ENCODE data around the gene SOX13.

Gene SOX13

GRCh38 chr1:204065986-204066300, 7.0 kb upstream of the SOX13 start:
- Histone ChIP-seq H3K9me3 (ENCODE audit: control insufficient read depth, low read depth, low read length) (no peaks in the 10 kb centered on the region), H3K36me3 (ENCODE audit: control insufficient read depth, low read depth, low read length) (no peaks in the 10 kb centered on the region), H3K27me3 (ENCODE audit: control insufficient read depth, insufficient read depth, low read length) (no peaks in the 10 kb centered on the region), H3K9ac (ENCODE audit: low read length) (peak overlapping the region; percentile 40), H3K4me1 (ENCODE audit: control insufficient read depth, low read depth, low read length) (peaks cover 23% of the 10 kb centered on the region), H3K4me3 (ENCODE audit: low read length) (no peak overlapping the region), H3K27ac (ENCODE audit: low read length) (peak overlapping the region; percentile 54)

GRCh38 chr1:204067935-204068334, 5.0 kb upstream of the SOX13 start:
- Histone ChIP-seq H3K4me3 (ENCODE audit: low read length) (no peak overlapping the region), H3K27me3 (ENCODE audit: control insufficient read depth, insufficient read depth, low read length) (peaks cover 4% of the 10 kb centered on the region), H3K4me1 (ENCODE audit: control insufficient read depth, low read depth, low read length) (peaks cover 23% of the 10 kb centered on the region), H3K36me3 (ENCODE audit: control insufficient read depth, low read depth, low read length) (no peaks in the 10 kb centered on the region), H3K9ac (ENCODE audit: low read length) (no peak overlapping the region), H3K27ac (ENCODE audit: low read length) (no peak overlapping the region), H3K9me3 (ENCODE audit: control insufficient read depth, low read depth, low read length) (no peaks in the 10 kb centered on the region)

GRCh38 chr1:204069887-204070286, 3.0 kb upstream of the SOX13 start:
- Histone ChIP-seq H3K9me3 (ENCODE audit: control insufficient read depth, low read depth, low read length) (no peaks in the 10 kb centered on the region), H3K27me3 (ENCODE audit: control insufficient read depth, insufficient read depth, low read length) (peaks cover 4% of the 10 kb centered on the region), H3K4me1 (ENCODE audit: control insufficient read depth, low read depth, low read length) (peaks cover 14% of the 10 kb centered on the region), H3K4me3 (ENCODE audit: low read length) (no peak overlapping the region), H3K9ac (ENCODE audit: low read length) (no peak overlapping the region), H3K36me3 (ENCODE audit: control insufficient read depth, low read depth, low read length) (no peaks in the 10 kb centered on the region), H3K27ac (ENCODE audit: low read length) (no peak overlapping the region)

GRCh38 chr1:204070895-204071294, 2.0 kb upstream of the SOX13 start:
- Histone ChIP-seq H3K9me3 (ENCODE audit: control insufficient read depth, low read depth, low read length) (no peaks in the 10 kb centered on the region), H3K27me3 (ENCODE audit: control insufficient read depth, insufficient read depth, low read length) (peaks cover 4% of the 10 kb centered on the region), H3K9ac (ENCODE audit: low read length) (no peak overlapping the region), H3K4me1 (ENCODE audit: control insufficient read depth, low read depth, low read length) (peaks cover 11% of the 10 kb centered on the region), H3K4me3 (ENCODE audit: low read length) (no peak overlapping the region), H3K36me3 (ENCODE audit: control insufficient read depth, low read depth, low read length) (no peaks in the 10 kb centered on the region), H3K27ac (ENCODE audit: low read length) (no peak overlapping the region)

- no peaks in the 10 kb centered on the region for H3K9me3 ChIP-seq (ENCODE audit: control insufficient read depth, low read depth, low read length)
- H3K4me3 ChIP-seq (ENCODE audit: low read length) = peak overlapping the region; percentile 83
- no peaks in the 10 kb centered on the region for H3K36me3 ChIP-seq (ENCODE audit: control insufficient read depth, low read depth, low read length)
- peaks cover 4% of the 10 kb centered on the region for H3K27me3 ChIP-seq (ENCODE audit: control insufficient read depth, insufficient read depth, low read length)
- peaks cover 33% of the 10 kb centered on the region for H3K4me1 ChIP-seq (ENCODE audit: control insufficient read depth, low read depth, low read length)
- H3K9ac ChIP-seq (ENCODE audit: low read length) = peak overlapping the region; percentile 64
- no peak overlapping the region for H3K27ac ChIP-seq (ENCODE audit: low read length)
Observed at GRCh38 chr1:204073837-204074273, 940 bp downstream of the SOX13 start.

- peaks cover 4% of the 10 kb centered on the region for H3K27me3 ChIP-seq (ENCODE audit: control insufficient read depth, insufficient read depth, low read length)
- no peaks in the 10 kb centered on the region for H3K36me3 ChIP-seq (ENCODE audit: control insufficient read depth, low read depth, low read length)
- no peaks in the 10 kb centered on the region for H3K9me3 ChIP-seq (ENCODE audit: control insufficient read depth, low read depth, low read length)
- H3K9ac ChIP-seq (ENCODE audit: low read length) = peak overlapping the region; percentile 64
- H3K4me3 ChIP-seq (ENCODE audit: low read length) = peak overlapping the region; percentile 83
- peaks cover 35% of the 10 kb centered on the region for H3K4me1 ChIP-seq (ENCODE audit: control insufficient read depth, low read depth, low read length)
- no peak overlapping the region for H3K27ac ChIP-seq (ENCODE audit: low read length)
Observed at GRCh38 chr1:204074274-204075138, 1.6 kb downstream of the SOX13 start.

- Histone ChIP-seq H3K9ac (ENCODE audit: low read length) (peak overlapping the region; percentile 64), H3K9me3 (ENCODE audit: control insufficient read depth, low read depth, low read length) (no peaks in the 10 kb centered on the region), H3K27ac (ENCODE audit: low read length) (no peak overlapping the region), H3K4me3 (ENCODE audit: low read length) (peak overlapping the region; percentile 83), H3K4me1 (ENCODE audit: control insufficient read depth, low read depth, low read length) (peaks cover 41% of the 10 kb centered on the region), H3K27me3 (ENCODE audit: control insufficient read depth, insufficient read depth, low read length) (peaks cover 4% of the 10 kb centered on the region), H3K36me3 (ENCODE audit: control insufficient read depth, low read depth, low read length) (no peaks in the 10 kb centered on the region)
Observed at GRCh38 chr1:204075139-204075521, 2.2 kb downstream of the SOX13 start.

- no peaks in the 10 kb centered on the region for H3K36me3 ChIP-seq (ENCODE audit: control insufficient read depth, low read depth, low read length)
- H3K27me3 ChIP-seq (ENCODE audit: control insufficient read depth, insufficient read depth, low read length) = peaks cover 3% of the 10 kb centered on the region
- H3K9me3 ChIP-seq (ENCODE audit: control insufficient read depth, low read depth, low read length) = no peaks in the 10 kb centered on the region
- no peak overlapping the region for H3K27ac ChIP-seq (ENCODE audit: low read length)
- peaks cover 47% of the 10 kb centered on the region for H3K4me1 ChIP-seq (ENCODE audit: control insufficient read depth, low read depth, low read length)
- H3K4me3 ChIP-seq (ENCODE audit: low read length) = peak overlapping the region; percentile 83
- no peak overlapping the region for H3K9ac ChIP-seq (ENCODE audit: low read length)
Observed at GRCh38 chr1:204075890-204076846, 3.3 kb downstream of the SOX13 start.

- Histone ChIP-seq H3K27me3 (ENCODE audit: control insufficient read depth, insufficient read depth, low read length) (no peaks in the 10 kb centered on the region), H3K9me3 (ENCODE audit: control insufficient read depth, low read depth, low read length) (no peaks in the 10 kb centered on the region), H3K4me3 (ENCODE audit: low read length) (no peak overlapping the region), H3K4me1 (ENCODE audit: control insufficient read depth, low read depth, low read length) (peaks cover 54% of the 10 kb centered on the region), H3K9ac (ENCODE audit: low read length) (no peak overlapping the region), H3K36me3 (ENCODE audit: control insufficient read depth, low read depth, low read length) (no peaks in the 10 kb centered on the region), H3K27ac (ENCODE audit: low read length) (no peak overlapping the region)
Observed at GRCh38 chr1:204076891-204077290, 4.0 kb downstream of the SOX13 start.

GRCh38 chr1:204077979-204078696, 5.2 kb downstream of the SOX13 start:
- Histone ChIP-seq H3K9me3 (ENCODE audit: control insufficient read depth, low read depth, low read length) (no peaks in the 10 kb centered on the region), H3K27me3 (ENCODE audit: control insufficient read depth, insufficient read depth, low read length) (no peaks in the 10 kb centered on the region), H3K4me1 (ENCODE audit: control insufficient read depth, low read depth, low read length) (peaks cover 66% of the 10 kb centered on the region), H3K4me3 (ENCODE audit: low read length) (peak overlapping the region; percentile 37), H3K27ac (ENCODE audit: low read length) (peak overlapping the region; percentile 68), H3K9ac (ENCODE audit: low read length) (peak overlapping the region; percentile 45), H3K36me3 (ENCODE audit: control insufficient read depth, low read depth, low read length) (no peaks in the 10 kb centered on the region)

GRCh38 chr1:204079608-204079999, 6.7 kb downstream of the SOX13 start:
- Histone ChIP-seq H3K4me3 (ENCODE audit: low read length) (peak overlapping the region; percentile 42), H3K9ac (ENCODE audit: low read length) (peak overlapping the region; percentile 27), H3K4me1 (ENCODE audit: control insufficient read depth, low read depth, low read length) (peaks cover 80% of the 10 kb centered on the region)

More at GRCh38 chr1:204079608-204079999, 6.7 kb downstream of the SOX13 start:
- Histone ChIP-seq H3K9me3 (ENCODE audit: control insufficient read depth, low read depth, low read length) (no peaks in the 10 kb centered on the region), H3K27me3 (ENCODE audit: control insufficient read depth, insufficient read depth, low read length) (no peaks in the 10 kb centered on the region), H3K36me3 (ENCODE audit: control insufficient read depth, low read depth, low read length) (no peaks in the 10 kb centered on the region), H3K27ac (ENCODE audit: low read length) (peak overlapping the region; percentile 74)
